ENCODE data around the gene DIAPH2. TPM values are rescaled to one million over a fixed set of nuclear protein-coding genes. Genes with fewer than 3 reads are reported as not detected.

DIAPH2 gene
- total and polyA plus RNA-seq, 9 of the 15 experiments (the other 6 are each of a cell fraction or from before 2014, with no cell fraction given) = 0.01 to 0.18 (median 0.07) TPM; not detected in 1

- H3K9ac ChIP-seq (ENCODE audit: insufficient read depth in 1 of 2, low read depth in 2 of 2, low read length in 2 of 2) = no peak overlapping the region
- no TSS peak for BruUV-seq (replicated peaks)
- 4% methylated on average over 7 of the region's 8 CpGs for WGBS (ENCODE audit: insufficient coverage, low coverage, missing lambda C conversion rate)
These were observed 674 bp upstream of the DIAPH2 start for GRCh38 chrX:96683997-96684338.

GRCh38 chrX:96685210-96686099 is 813 bp downstream of the DIAPH2 start:
- in situ Hi-C loops (cut with MboI) (no loop called here), intact Hi-C loops (cut with micrococcal nuclease) (no loop called here)
- H3K36me3 ChIP-seq (ENCODE audit: control insufficient read depth, insufficient read depth, low read length) = no peaks in the 10 kb centered on the region
- H3K79me2 ChIP-seq (ENCODE audit: control insufficient read depth, insufficient read depth, low read length) = no peaks in the 10 kb centered on the region
- H4K20me1 ChIP-seq (replicated peaks; ENCODE audit: control insufficient read depth, insufficient read depth, low read length) = no peaks in the 10 kb centered on the region
- ATAC-seq = no peak
- H2AFZ ChIP-seq (ENCODE audit: low read depth, low read length) = no peak overlapping the region
- FAIRE-seq = no peak
- no peak overlapping the region for H3K4me2 ChIP-seq (ENCODE audit: insufficient read depth, low read length)
- BruUV-seq (replicated peaks) = no TSS peak
- no peaks in the 10 kb centered on the region for H3K9me3 ChIP-seq (replicated peaks; ENCODE audit: control insufficient read depth, insufficient read depth, low read depth, low read length)
- no peaks in the 10 kb centered on the region for H3K4me1 ChIP-seq (replicated peaks in 1 of 2; ENCODE audit: control insufficient read depth in 2 of 2, insufficient read depth in 2 of 2, low read length in 2 of 2)
- H3K9ac ChIP-seq (ENCODE audit: insufficient read depth in 1 of 2, low read depth in 2 of 2, low read length in 2 of 2) = no peak overlapping the region
- 18% methylated on average over 27 of the region's 38 CpGs for WGBS (ENCODE audit: insufficient coverage, low coverage, missing lambda C conversion rate)
- H3K4me3 ChIP-seq = no peak overlapping the region
- no peak for DNase-seq (ENCODE audit: extremely low read depth in 1 of 4, low spot score in 3 of 4)
- CTCF ChIA-PET (ENCODE audit: low intra/inter-chr PET ratio) = no interaction called here
- POLR2A ChIA-PET = no interaction called here
- no peak overlapping the region for H3K27ac ChIP-seq (ENCODE audit: extremely low read depth, low read depth, low read length)
- no peaks in the 10 kb centered on the region for H3K27me3 ChIP-seq (ENCODE audit: control insufficient read depth in 2 of 2, insufficient read depth in 2 of 2, low read length in 2 of 2)
- H3K9me1 ChIP-seq (ENCODE audit: control insufficient read depth, insufficient read depth, low read length) = no peaks in the 10 kb centered on the region
- TF ChIP-seq TCFL5 (CRISPR knock-in tag; conservative IDR thresholded peaks at IDR 0.05) (no peak), ZHX1 (conservative IDR thresholded peaks at IDR 0.05; ENCODE audit: low read length) (no peak), ILF3 (IDR thresholded peaks at IDR 0.05; ENCODE audit: borderline replicate concordance) (no peak), HDAC8 (tag; IDR thresholded peaks at IDR 0.05) (no peak), BDP1 (IDR thresholded peaks at IDR 0.05; ENCODE audit: insufficient read depth, insufficient read length) (no peak), ARID2 (IDR thresholded peaks at IDR 0.05) (no peak), MTF1 (CRISPR knock-in tag; IDR thresholded peaks at IDR 0.05; ENCODE audit: borderline replicate concordance) (no peak), HIVEP1 (CRISPR knock-in tag; IDR thresholded peaks at IDR 0.05) (no peak), CREB3L1 (IDR thresholded peaks at IDR 0.05; ENCODE audit: borderline replicate concordance, low read depth) (no peak)

More at GRCh38 chrX:96683997-96684338, 674 bp upstream of the DIAPH2 start:
- H3K9me3 ChIP-seq (replicated peaks; ENCODE audit: control insufficient read depth, insufficient read depth, low read depth, low read length) = no peaks in the 10 kb centered on the region
- DNase-seq (ENCODE audit: extremely low read depth in 1 of 4, low spot score in 3 of 4) (no peak), ATAC-seq (no peak), FAIRE-seq (no peak)
- H3K4me3 ChIP-seq = no peak overlapping the region
- no peaks in the 10 kb centered on the region for H3K27me3 ChIP-seq (ENCODE audit: control insufficient read depth in 2 of 2, insufficient read depth in 2 of 2, low read length in 2 of 2)
- intact Hi-C loops (cut with micrococcal nuclease) (no loop called here), in situ Hi-C loops (cut with MboI) (no loop called here)
- no peaks in the 10 kb centered on the region for H4K20me1 ChIP-seq (replicated peaks; ENCODE audit: control insufficient read depth, insufficient read depth, low read length)
- no peak overlapping the region for H2AFZ ChIP-seq (ENCODE audit: low read depth, low read length)
- no peaks in the 10 kb centered on the region for H3K79me2 ChIP-seq (ENCODE audit: control insufficient read depth, insufficient read depth, low read length)
- no peaks in the 10 kb centered on the region for H3K4me1 ChIP-seq (replicated peaks in 1 of 2; ENCODE audit: control insufficient read depth in 2 of 2, insufficient read depth in 2 of 2, low read length in 2 of 2)
- H3K9me1 ChIP-seq (ENCODE audit: control insufficient read depth, insufficient read depth, low read length) = no peaks in the 10 kb centered on the region
- no peaks in the 10 kb centered on the region for H3K36me3 ChIP-seq (ENCODE audit: control insufficient read depth, insufficient read depth, low read length)
- ChIA-PET CTCF (ENCODE audit: low intra/inter-chr PET ratio) (no interaction called here), POLR2A (no interaction called here)
- H3K4me2 ChIP-seq (ENCODE audit: insufficient read depth, low read length) = no peak overlapping the region
- no peak overlapping the region for H3K27ac ChIP-seq (ENCODE audit: extremely low read depth, low read depth, low read length)
- no peak for TF ChIP-seq ZNF717 (CRISPR knock-in tag; IDR thresholded peaks at IDR 0.05)
- TF ChIP-seq CBFA2T3 (IDR thresholded peaks at IDR 0.05) = no peak
- TF ChIP-seq CHCHD3 (CRISPR knock-in tag; IDR thresholded peaks at IDR 0.05) = no peak
